ENCODE results near the gene PIK3R6.

PIK3R6 gene

DNA sequence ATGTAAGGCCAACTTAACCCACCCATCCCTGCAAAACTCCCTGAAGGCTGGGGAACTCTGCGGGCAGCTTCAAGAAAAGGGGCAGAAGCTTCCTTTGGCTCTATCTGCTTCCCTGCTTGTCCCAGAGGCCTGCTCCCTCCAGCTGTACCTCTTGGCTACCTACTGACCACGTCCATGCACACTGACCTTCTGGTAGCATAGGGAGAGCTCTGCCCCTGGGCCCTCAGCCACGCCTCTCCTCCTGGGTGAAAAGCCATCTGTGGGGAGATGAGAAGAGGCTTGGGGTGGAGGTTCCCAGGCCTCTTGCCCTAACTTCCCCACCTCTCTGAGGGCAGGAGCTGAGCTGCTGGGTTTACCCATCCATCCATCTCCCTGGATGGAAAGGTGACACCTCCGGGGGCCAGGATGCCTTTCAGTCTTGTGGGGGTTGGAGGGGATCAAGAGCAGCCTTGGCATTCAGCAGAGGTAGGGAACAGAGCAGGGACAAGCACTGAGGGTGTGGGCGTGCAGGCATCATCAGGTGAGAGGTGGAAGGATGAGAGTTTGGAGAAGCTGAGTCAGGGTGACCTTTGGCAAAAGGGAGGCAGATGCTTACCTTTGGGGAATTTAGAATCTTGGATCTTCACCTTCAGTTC lies 45.0 kb downstream of the PIK3R6 start:
- no peak for TF ChIP-seq EP300 (IDR thresholded peaks at IDR 0.05; ENCODE audit: borderline replicate concordance)
- TF ChIP-seq CREB1 (IDR thresholded peaks at IDR 0.05; ENCODE audit: low read depth) = no peak
- no peak for TF ChIP-seq FOXM1 (IDR thresholded peaks at IDR 0.05; ENCODE audit: borderline replicate concordance, low read depth)
- no peak for TF ChIP-seq YY1 (IDR thresholded peaks at IDR 0.05; ENCODE audit: low read depth)
- TF ChIP-seq, protein P1, sequence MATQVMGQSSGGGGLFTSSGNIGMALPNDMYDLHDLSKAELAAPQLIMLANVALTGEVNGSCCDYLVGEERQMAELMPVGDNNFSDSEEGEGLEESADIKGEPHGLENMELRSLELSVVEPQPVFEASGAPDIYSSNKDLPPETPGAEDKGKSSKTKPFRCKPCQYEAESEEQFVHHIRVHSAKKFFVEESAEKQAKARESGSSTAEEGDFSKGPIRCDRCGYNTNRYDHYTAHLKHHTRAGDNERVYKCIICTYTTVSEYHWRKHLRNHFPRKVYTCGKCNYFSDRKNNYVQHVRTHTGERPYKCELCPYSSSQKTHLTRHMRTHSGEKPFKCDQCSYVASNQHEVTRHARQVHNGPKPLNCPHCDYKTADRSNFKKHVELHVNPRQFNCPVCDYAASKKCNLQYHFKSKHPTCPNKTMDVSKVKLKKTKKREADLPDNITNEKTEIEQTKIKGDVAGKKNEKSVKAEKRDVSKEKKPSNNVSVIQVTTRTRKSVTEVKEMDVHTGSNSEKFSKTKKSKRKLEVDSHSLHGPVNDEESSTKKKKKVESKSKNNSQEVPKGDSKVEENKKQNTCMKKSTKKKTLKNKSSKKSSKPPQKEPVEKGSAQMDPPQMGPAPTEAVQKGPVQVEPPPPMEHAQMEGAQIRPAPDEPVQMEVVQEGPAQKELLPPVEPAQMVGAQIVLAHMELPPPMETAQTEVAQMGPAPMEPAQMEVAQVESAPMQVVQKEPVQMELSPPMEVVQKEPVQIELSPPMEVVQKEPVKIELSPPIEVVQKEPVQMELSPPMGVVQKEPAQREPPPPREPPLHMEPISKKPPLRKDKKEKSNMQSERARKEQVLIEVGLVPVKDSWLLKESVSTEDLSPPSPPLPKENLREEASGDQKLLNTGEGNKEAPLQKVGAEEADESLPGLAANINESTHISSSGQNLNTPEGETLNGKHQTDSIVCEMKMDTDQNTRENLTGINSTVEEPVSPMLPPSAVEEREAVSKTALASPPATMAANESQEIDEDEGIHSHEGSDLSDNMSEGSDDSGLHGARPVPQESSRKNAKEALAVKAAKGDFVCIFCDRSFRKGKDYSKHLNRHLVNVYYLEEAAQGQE (IDR thresholded peaks at IDR 0.05; ENCODE audit: low read depth) = no peak
- TF ChIP-seq, protein P2, sequence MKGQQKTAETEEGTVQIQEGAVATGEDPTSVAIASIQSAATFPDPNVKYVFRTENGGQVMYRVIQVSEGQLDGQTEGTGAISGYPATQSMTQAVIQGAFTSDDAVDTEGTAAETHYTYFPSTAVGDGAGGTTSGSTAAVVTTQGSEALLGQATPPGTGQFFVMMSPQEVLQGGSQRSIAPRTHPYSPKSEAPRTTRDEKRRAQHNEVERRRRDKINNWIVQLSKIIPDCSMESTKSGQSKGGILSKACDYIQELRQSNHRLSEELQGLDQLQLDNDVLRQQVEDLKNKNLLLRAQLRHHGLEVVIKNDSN (IDR thresholded peaks at IDR 0.05) = no peak
- TF ChIP-seq TEAD4 (IDR thresholded peaks at IDR 0.05) = no peak
- no peak for TF ChIP-seq ZBTB7A (IDR thresholded peaks at IDR 0.05; ENCODE audit: low read depth)
- TF ChIP-seq, protein P3, sequence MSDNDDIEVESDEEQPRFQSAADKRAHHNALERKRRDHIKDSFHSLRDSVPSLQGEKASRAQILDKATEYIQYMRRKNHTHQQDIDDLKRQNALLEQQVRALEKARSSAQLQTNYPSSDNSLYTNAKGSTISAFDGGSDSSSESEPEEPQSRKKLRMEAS (IDR thresholded peaks at IDR 0.05) = no peak
- no peak for TF ChIP-seq CEBPB (IDR thresholded peaks at IDR 0.05)
- TF ChIP-seq EGR1 (IDR thresholded peaks at IDR 0.05) = no peak
- no peak for TF ChIP-seq RAD21 (IDR thresholded peaks at IDR 0.05; ENCODE audit: low read depth)
- TF ChIP-seq TAF1 (IDR thresholded peaks at IDR 0.05; ENCODE audit: low read depth) = no peak
- no peak for TF ChIP-seq TCF12 (IDR thresholded peaks at IDR 0.05; ENCODE audit: low read depth)
- no peak for TF ChIP-seq NFIC (IDR thresholded peaks at IDR 0.05)

DNA sequence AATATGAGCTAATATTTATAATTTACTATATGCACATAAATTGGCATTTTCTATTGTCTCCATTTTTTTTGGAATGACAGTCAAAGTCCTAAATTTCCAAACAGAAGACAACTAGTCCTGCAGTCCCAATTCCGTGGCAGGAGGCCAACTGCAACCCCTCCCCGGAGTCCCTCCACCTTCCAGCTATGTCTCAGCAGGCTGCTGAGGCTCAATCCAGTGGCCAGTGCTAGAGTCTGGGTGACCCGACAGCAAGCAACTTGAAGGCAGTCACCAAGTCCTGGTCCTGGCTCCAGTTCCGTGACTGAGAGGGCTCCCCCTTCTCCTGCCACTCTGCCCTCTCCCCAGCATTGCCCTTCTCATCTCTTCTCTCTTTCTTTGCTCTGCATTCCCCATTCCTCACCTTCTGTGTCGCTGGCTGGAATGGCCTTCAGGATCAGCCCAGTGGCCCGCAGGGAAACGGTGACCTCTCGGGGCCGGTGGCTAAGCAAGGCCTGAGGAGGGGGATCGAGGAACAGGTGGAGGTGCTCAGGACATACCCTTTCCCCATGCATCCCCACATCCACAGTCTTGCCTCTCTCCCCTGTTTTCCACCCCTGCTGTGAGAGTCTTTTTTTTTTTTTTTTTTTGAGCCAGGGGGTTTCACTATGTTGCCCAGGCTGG lies 45.9 kb downstream of the PIK3R6 start:
- TF ChIP-seq, protein P3 (IDR thresholded peaks at IDR 0.05) = no peak
- TF ChIP-seq EP300 (IDR thresholded peaks at IDR 0.05; ENCODE audit: borderline replicate concordance) (no peak), TCF12 (IDR thresholded peaks at IDR 0.05; ENCODE audit: low read depth) (no peak), CREB1 (IDR thresholded peaks at IDR 0.05; ENCODE audit: low read depth) (no peak), RAD21 (IDR thresholded peaks at IDR 0.05; ENCODE audit: low read depth) (no peak), NFIC (IDR thresholded peaks at IDR 0.05) (no peak), TEAD4 (IDR thresholded peaks at IDR 0.05) (no peak), TAF1 (IDR thresholded peaks at IDR 0.05; ENCODE audit: low read depth) (no peak), EGR1 (IDR thresholded peaks at IDR 0.05) (no peak), ZBTB7A (IDR thresholded peaks at IDR 0.05; ENCODE audit: low read depth) (no peak), YY1 (IDR thresholded peaks at IDR 0.05; ENCODE audit: low read depth) (no peak), FOXM1 (IDR thresholded peaks at IDR 0.05; ENCODE audit: borderline replicate concordance, low read depth) (no peak), CEBPB (IDR thresholded peaks at IDR 0.05) (no peak)
- TF ChIP-seq, protein P1 (IDR thresholded peaks at IDR 0.05; ENCODE audit: low read depth) = no peak
- TF ChIP-seq, protein P2 (IDR thresholded peaks at IDR 0.05) = no peak

DNA sequence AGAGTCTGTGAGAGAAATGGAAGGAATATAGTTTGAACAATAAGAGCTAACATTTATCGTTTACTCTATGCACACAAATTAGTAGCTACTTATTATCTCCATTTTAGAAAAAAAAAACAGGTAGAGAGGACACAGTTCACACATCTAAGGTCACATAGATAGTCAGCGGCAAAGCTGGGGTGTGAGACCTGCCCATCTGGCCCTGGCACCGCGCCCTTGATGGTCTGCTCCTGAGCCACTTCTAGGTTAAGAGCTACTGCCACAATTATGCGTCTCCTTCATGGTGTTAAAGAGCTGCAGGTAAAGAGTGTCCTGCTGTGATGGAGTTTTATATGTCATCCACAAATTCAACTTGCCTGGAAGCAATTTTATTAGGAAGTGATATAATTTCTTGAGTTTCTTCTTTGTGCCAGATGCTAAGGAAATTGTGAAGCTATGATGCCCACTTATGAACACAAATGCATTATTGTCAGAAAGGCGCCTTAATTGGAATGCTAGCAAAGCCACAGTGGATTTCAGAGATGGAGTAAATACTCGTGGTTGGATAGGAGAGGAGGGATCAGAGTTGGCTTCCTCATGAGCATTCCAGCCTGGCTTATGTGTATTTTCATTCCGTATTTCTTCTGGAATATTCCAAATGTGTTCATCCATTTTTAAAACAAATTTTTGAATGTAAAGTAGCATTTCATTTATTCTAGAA lies 47.0 kb downstream of the PIK3R6 start:
- TF ChIP-seq CREB1 (IDR thresholded peaks at IDR 0.05; ENCODE audit: low read depth) (no peak), FOXM1 (IDR thresholded peaks at IDR 0.05; ENCODE audit: borderline replicate concordance, low read depth) (no peak), TCF12 (IDR thresholded peaks at IDR 0.05; ENCODE audit: low read depth) (no peak), YY1 (IDR thresholded peaks at IDR 0.05; ENCODE audit: low read depth) (no peak)
- TF ChIP-seq, protein P2 (IDR thresholded peaks at IDR 0.05) = no peak

DNA sequence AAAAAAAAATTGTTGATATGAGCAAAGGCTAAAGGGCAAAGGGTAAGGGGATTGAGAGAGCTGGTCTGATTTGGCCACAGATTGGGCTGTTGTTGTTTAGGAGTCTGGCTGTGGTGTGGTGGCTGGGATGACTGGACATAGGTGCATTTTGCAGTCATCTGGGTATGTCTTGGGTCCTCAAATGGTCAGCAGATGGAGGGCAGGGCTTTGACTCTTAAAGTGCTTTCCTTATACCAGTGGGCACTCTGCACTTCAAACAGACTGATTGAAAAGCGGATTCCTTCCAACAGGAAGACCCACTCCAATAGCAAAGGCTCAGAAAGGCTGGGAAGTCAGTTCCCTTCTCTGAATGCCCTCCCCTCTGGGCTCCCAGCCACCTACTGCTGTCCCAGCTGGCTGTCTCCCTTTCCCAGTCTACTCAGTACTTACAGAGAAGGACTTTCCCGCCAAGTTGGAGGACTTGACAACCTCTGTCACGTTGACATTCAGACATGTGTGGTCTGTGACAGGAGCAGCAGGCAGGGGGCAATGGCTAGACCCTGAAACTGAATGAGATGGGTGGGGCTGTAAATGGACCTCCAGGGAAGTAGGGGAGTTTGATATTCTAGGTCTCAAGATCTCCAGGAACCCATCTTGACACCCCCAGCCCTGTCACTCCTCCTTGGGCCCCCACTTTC lies 48.7 kb downstream of the PIK3R6 start:
- TF ChIP-seq FOXM1 (IDR thresholded peaks at IDR 0.05; ENCODE audit: borderline replicate concordance, low read depth) = no peak
- no peak for TF ChIP-seq CEBPB (IDR thresholded peaks at IDR 0.05)
- TF ChIP-seq TAF1 (IDR thresholded peaks at IDR 0.05; ENCODE audit: low read depth) = no peak
- TF ChIP-seq, protein P3 (IDR thresholded peaks at IDR 0.05) = no peak
- no peak for TF ChIP-seq CREB1 (IDR thresholded peaks at IDR 0.05; ENCODE audit: low read depth)
- no peak for TF ChIP-seq ZBTB7A (IDR thresholded peaks at IDR 0.05; ENCODE audit: low read depth)
- TF ChIP-seq, protein P2 (IDR thresholded peaks at IDR 0.05) = no peak
- TF ChIP-seq RAD21 (IDR thresholded peaks at IDR 0.05; ENCODE audit: low read depth) = no peak
- TF ChIP-seq YY1 (IDR thresholded peaks at IDR 0.05; ENCODE audit: low read depth) = no peak
- no peak for TF ChIP-seq EP300 (IDR thresholded peaks at IDR 0.05; ENCODE audit: borderline replicate concordance)
- TF ChIP-seq TCF12 (IDR thresholded peaks at IDR 0.05; ENCODE audit: low read depth) = no peak
- TF ChIP-seq, protein P1 (IDR thresholded peaks at IDR 0.05; ENCODE audit: low read depth) = no peak
- TF ChIP-seq NFIC (IDR thresholded peaks at IDR 0.05) = no peak
- no peak for TF ChIP-seq EGR1 (IDR thresholded peaks at IDR 0.05)
- no peak for TF ChIP-seq TEAD4 (IDR thresholded peaks at IDR 0.05)

Data from Ishikawa (cell line).